GM21786 (cell line): Measurements from ENCODE around the gene SLC18A2.
"Not testable (repeated sequence)": the region's sequence is repeated elsewhere in the genome, so short reads cannot be mapped to it uniquely, and the experiment has no call there.

ENCODE experiments used
- ATAC-seq: cut with Tn5 transposase; IDR thresholded peaks from one replicate; pipeline ENCODE4 v1.9.1; 2021; ENCODE audit not compliant: unreplicated experiment

SLC18A2 gene

DNA sequence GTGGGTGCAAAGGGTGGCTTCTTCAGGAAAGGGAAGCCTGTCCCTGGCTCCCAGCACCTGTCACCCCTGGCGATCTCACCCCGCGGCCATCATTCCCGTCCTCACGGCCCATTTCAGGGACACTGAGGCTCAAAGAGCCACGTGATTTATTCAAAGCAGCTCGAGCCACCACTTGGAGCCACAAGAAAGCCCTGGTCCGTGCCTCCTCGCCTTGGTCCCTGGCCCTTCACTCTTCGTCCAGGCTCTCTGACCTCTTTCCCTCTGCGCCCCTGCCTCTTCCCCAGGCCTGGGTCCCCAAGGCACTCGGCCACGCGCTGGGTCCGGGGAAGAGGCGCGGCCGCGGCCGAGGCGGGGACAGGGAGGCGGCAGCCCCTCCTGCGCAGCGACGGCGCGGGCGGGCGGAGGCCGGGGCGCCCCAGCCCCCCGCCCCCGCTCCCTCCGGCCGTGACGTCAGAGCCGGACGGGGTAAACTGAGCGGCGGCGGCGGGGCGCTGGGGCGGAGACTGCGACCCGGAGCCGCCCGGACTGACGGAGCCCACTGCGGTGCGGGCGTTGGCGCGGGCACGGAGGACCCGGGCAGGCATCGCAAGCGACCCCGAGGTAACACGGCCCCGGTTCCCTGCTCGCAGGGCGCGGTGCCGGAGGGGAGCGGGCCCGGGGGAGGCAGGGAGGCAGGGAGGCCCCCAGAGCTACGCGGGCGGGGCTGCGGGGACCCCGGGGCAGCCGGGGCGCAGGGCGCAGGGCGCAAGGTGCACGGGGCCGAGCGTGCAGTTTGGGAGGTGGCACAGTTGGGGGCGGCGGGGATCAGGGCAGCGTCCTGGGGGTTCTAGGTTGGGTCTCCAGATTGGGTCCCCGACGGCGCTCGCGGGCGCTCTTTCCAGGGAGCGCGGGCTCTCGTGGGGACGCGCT, at the start of gene SLC18A2:
Gene SLC18A2 (plus strand): TSS at position 494 of the 909 bp plus-strand sequence. CDS start 580 bp downstream, outside the sequence.
- ATAC-seq: no peak

DNA sequence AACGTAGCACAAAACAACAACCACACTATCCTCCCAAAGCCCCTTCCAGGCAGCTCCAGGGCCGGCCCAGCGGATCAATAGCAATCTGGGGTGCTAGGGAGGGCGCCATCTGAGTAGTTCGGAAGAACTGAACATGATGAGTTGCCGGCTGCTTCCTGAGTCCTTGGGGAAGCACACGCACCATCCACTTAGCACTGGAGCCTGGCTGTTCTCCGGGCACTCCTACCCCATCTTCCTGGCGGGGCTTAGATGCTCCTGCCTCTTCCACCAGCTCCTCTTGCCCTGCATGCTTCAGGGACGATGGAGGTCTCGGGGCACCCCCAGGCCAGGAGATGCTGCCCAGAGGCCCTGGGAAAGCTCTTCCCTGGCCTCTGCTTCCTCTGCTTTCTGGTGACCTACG, 43.7 kb upstream of the SLC18A2 start, which contains the start of gene KCNK18:
Gene KCNK18 (plus strand): TSS at position 301 of the 400 bp plus-strand sequence. CDS start 0 bp downstream, at position 301.
- no peak for ATAC-seq

- no peak for ATAC-seq
Measured at GRCh38 chr10:117198088-117198487, 42.8 kb upstream of the SLC18A2 start.

- no peak for ATAC-seq
Measured at GRCh38 chr10:117201826-117202225, 39.1 kb upstream of the SLC18A2 start.

- ATAC-seq: no peak
Measured at GRCh38 chr10:117204316-117204715, 36.6 kb upstream of the SLC18A2 start.

- ATAC-seq: no peak
Measured at GRCh38 chr10:117212176-117212575, 28.7 kb upstream of the SLC18A2 start.

GRCh38 chr10:117214401-117214800, 26.5 kb upstream of the SLC18A2 start:
- ATAC-seq: no peak

DNA sequence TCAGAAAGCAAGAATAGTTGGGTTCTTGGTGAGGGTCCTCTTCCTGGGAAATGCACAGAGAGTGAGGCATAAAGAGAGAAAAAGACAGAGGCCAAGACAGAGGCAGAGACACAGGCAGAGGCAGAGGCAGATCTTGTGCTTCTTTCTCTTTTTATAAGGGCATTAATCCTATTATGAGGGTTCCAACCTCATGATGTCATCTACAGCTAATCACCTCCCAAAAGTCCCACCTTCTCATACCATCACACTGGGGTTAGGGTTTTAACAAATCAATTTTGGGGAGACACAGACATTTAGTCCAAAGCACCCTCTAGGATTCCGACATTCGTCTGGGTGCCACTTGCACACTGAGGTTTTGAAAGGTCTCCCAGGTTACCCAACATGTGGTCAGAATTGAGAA, 25.8 kb upstream of the SLC18A2 start:
- ATAC-seq: no peak

DNA sequence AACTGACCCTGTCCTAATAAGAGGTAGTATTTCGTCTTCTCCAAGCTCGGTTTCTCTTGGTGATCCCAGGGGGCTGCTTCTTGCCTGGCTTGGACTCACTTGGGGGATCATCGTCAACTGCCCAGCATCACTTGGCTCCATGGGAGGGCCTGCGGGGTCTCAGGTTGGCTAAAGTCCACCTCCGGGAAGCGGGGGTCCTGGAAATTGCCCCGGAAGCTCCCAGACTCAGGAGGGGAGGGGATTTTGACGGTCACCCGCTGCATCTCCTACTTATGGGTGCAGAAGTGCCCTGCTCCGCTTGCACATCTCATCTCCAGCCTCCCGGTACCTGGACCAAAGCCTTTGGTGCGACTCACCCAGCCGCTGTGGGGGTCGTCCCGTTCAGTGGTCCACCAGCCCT, 24.9 kb upstream of the SLC18A2 start:
- ATAC-seq: no peak

DNA sequence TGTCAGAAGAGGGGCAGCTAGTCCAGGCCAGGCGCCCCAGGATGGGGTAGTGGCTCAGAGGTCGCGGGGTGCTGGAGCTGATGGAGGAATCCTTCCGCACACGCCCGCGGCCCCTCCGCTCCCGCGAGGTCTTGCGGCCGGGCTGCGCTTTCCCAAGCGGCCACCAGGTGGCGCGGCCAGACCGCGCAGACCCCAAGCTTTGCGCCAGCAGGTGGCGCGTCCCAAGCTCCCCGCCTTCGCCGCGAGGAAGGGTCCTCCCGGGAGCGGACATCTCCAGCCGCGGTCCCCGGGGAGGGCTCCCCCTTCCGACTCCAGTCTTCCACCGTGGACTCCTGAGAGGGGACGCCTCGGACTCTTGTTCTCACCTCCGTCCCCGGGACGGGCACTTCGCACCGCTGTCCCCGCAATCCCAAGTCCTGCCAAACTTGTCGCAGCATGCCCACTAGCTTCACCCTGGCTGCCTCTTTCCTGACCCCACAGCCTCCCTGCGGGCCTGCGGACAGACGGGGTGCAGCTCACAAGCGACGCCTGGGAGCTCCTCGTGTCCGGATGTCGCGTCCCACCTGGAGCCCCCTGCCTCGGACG, 24.2 kb upstream of the SLC18A2 start:
- ATAC-seq: peak; percentile 81

GRCh38 chr10:117217196-117217761, 23.6 kb upstream of the SLC18A2 start:
- ATAC-seq: peak; percentile 42

DNA sequence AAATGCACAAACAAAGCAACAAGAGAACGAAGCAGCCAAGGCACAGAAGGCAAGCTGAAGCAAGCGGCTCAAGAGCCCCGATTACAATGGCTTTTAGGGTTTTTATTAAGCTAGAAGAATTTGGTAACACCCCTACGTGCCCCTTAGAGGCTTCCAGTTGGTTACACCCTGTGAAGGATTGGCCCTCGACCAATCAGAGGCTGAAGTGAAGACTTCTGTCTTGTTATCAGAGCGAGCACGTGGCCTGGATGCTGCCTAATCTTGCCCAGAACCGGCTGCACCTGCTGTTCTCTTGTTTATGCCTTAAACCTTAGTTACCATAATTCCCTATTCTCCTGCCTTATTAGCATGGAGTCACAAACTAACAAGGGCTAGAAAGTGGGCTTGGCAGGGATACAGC, 22.3 kb upstream of the SLC18A2 start:
- no peak for ATAC-seq

- no peak for ATAC-seq
Measured at GRCh38 chr10:117221156-117221711, 19.7 kb upstream of the SLC18A2 start.

DNA sequence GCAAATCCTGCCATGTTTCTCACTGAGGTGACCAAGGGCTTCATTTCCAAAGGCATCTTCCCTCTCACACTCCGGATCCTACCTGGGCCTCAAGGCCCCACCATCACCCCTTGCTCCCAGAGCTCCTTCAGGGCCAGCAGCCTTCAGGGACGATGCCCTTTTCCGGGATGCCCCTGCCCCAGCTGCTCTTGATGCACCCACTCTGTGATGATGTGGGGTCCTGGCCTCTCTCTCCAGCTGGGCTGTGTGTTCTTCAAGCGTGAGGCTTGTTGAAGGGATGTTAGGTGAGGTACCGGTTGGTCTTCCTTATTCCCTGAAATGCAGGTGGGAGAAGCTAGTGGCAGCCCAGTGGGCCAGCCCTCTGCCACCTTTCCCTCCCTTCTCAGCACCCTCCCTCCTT, 18.4 kb upstream of the SLC18A2 start:
- ATAC-seq: no peak

DNA sequence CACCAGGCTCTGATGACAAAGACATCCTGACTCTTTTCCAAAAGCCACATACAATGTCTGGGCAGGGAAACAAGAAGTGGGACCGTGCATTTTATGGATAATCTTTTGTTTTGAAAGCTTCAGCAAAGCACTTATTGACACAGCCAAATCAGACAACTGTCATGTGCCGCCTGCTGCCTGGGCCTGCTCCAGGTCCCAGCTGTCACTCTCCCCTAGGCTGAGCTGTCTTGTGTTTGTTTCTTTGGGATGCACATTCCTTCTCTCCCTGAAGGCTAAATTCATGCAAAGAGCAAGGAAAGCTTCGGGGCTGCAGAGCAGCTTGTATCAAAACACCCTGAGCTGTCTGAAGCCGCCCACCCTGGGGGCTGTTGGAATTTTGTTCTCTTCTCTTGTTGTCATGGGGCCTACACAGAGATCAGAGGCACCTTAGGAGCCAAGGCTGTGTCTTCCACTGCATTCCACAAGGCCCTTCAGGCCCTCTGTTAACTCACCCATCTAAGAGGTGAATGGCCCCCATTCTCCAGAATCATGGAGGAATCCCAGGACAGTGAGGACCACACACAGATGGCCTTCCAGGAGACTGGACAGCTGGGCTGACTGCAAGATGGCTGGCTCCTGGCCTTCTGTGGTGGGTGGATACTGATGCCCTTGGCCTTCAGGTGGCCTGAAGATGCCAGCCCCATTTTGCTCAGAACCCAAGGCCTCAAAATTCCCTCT, 17.8 kb upstream of the SLC18A2 start:
- ATAC-seq: no peak

- no peak for ATAC-seq
Measured at GRCh38 chr10:117223693-117224430, 17.1 kb upstream of the SLC18A2 start.

GRCh38 chr10:117224881-117225280, 16.0 kb upstream of the SLC18A2 start:
- ATAC-seq: no peak

DNA sequence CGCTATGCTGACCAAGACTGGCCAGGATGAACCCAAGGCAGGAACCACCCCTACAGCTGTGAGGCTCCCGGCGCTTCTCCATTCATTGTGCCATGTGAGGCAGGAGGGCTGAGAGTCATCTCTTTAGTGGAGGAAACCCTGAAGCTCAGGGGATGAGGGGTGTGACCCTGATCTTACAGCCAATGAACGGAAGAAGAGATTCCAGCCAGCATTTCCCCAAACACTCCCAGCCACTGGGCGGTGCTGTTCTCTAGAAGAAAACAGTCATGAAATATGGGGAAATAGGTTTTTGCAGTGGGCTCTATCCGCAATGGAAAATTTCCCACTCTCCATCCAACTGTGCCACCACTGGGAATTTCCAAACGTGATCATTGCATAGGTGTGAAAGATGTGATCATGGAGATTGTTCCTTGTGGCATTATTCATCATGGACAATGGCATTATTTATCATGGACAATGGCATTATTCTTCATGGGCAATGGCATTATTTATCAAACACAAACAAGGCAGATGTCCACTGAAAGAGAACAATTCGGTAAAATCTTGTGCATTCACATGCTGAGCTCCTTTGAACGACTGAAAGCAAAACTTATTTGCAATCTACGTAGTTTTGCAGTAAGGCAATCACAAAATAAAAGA, 14.0 kb upstream of the SLC18A2 start:
- ATAC-seq: no peak

GRCh38 chr10:117228210-117228609, 12.7 kb upstream of the SLC18A2 start:
- ATAC-seq: no peak

GRCh38 chr10:117230107-117230506, 10.8 kb upstream of the SLC18A2 start:
- ATAC-seq: not testable (repeated sequence)
